A673 (cell line): ENCODE measurements around the gene ALDH3B1.

ENCODE experiments used
- CTCF ChIP-seq: fragments of 300-800, 200-600 bp; sonication (generic); conservative IDR thresholded peaks from 2 replicates; pipeline ENCODE4 v1.5.1; 2017; ENCODE audit warnings: low read depth, mild to moderate bottlenecking, antibody characterized with exemption, low read length, moderate library complexity, mixed read lengths
- EZH2 ChIP-seq: fragments of 200-600 bp; sonication (generic); IDR thresholded peaks from 2 replicates; pipeline ENCODE4 v1.6.1; 2017; ENCODE audit warnings: borderline replicate concordance, low read depth, mild to moderate bottlenecking, mixed read lengths, antibody characterized with exemption, low read length; ENCODE audit not compliant: poor library complexity, severe bottlenecking

- TF ChIP-seq CTCF: no peak
- no peak for TF ChIP-seq EZH2
These were observed 32.3 kb downstream of the ALDH3B1 start for GRCh38 chr11:68042219-68043028.
